Activated CD4-positive, CD25-positive, alpha-beta regulatory T cell treated with anti-CD3 and anti-CD28 coated beads, Interleukin-2, amount 50 U/mL, for 24 hours (primary cell): ENCODE results near the gene TCN2.
"Not testable (repeated sequence)": the region's sequence is repeated elsewhere in the genome, so short reads cannot be mapped to it uniquely, and the experiment has no call there.

Experiments used
- ATAC-seq, 2 donors: fragments of 150-1000 bp; cut with Tn5 transposase; one replicate each; pipeline ENCODE4 v1.10.0; 2021; ENCODE audit warnings: mild to moderate bottlenecking in 1 of 2, moderate library complexity in 1 of 2

Gene TCN2

DNA sequence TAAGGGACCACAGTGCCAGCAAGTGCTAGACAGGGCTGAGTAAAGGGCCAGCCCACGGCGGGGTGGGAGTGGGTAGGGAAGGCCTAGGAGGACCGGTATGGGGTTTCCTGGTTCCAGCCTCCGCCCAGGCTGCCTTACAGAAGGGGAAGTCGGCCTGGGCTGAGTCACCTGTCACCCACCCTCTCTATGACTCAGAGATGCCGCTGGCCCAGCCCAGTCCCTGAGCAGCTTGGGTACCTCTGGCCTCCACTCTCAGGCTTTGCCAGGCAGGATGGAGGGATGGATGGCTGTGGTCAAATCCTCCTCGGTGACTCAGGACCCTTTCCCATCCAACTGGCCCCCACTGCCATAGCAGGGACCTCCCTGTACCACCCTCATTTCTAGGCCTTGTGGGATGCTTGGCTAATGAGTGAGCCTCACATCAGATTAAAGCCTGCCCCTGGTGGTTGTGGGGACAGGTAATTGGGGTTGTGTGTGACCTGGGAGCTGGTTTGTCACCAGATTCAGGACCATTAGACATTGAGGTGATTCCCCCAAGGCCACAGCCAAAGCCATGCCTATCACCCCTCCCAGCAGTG lies 42.5 kb downstream of the TCN2 start:
- ATAC-seq = peak; percentile 99

DNA sequence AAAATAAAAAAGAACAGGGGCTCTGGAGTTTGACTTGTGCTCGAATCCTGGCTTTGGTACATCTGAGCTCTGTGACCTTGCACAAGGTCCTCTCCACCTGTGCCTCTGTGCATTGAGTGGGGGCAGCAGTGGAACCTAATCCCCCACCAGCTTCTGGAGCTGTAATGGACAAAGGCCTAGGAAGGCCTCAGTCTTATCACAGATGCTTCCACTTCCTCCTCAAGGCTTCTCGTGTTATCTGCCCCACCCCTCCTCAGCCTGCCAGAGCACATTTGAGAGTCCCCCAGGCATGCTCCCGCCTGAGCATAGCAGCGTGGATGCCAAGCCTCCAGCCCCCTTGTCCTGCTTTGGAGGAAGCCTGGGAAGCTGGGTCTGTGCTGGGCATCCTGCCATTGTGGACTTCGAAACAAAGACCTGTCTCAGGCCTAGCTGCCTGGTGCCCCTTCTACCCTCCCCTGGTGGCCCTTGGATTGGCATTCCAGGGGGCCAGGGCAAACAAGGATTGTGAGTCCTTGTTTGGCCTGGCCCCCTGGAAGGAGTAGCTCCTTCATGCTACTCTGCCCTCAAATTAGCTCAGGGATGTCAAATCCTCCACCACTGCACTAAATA lies 43.6 kb downstream of the TCN2 start:
- ATAC-seq = no peak

DNA sequence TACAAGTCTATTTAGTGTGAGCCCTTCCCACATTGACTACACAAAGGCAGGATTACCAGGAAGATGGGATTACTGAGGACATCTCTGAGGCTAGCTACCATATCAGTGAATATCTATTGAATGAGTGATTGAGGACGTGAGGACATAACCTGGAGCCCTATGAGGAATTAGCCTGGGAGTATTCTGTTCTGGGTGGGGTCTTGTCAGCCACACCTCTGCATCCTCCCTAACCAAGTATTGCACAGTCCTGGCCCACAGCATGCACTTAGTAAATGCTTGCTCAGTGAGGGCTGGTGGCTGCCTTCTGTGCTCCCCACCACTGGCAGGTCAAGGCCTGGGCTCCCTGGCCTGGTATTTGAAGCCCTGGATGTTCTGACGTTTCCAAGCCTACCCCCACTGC lies 45.9 kb downstream of the TCN2 start:
- no peak for ATAC-seq

DNA sequence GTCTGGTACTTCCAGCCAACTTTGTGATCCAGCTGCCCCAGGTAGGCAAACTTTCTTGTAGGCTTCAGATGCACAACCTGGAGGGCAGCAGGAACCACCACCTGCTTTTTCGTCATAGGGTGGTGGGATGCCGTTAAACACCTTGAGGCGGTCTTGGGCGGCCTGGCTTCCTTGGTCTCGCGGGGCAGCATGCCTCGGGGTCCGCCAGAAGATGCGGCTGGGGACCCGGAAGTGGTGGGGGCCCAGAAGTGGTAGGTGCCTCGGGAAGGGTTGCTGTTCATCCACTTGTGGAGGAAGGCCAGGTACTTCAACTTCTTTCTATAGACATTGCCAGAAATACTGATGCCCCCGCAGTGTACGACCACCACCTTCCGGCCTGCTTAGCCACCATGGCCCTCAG lies 47.4 kb downstream of the TCN2 start:
- ATAC-seq = no peak

DNA sequence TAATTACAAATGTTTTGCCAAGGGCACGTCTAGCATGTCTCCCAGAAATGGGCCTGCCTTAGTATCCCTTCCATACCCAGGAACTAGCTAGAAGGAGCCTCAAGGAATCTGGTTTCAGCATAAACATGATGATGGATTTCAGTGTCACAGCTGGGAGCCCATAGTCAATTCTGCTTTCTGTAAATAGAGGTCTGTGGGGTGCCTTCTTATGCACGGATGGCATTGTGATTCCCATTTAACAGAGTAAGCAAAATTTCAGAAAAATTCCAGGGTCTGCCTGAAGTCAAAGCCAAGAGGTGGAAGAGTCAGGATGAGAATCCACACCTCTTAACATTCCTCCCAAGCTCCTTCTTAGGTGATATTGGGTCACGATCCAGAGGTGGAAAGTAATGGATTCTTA lies 48.6 kb downstream of the TCN2 start:
- ATAC-seq = no peak

DNA sequence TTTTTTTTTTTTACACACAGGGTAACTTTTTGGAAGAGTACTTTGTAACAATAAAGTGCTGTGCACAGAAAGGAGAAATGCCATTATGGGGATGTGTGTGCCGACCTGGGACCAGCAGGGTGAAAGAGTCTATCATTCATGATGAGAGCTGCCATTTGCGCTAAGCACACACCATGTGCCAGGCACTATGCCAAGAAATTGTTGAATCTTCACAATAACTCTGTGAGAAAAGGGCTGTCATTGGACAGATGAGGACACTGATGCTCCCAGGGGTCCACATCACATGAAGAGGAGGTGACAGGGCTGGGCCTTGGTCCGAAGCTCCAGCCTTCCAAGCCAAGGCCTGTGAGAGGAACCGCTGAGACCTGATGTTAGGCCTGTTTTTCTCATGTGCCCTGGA lies 55.1 kb downstream of the TCN2 start:
- no peak for ATAC-seq

DNA sequence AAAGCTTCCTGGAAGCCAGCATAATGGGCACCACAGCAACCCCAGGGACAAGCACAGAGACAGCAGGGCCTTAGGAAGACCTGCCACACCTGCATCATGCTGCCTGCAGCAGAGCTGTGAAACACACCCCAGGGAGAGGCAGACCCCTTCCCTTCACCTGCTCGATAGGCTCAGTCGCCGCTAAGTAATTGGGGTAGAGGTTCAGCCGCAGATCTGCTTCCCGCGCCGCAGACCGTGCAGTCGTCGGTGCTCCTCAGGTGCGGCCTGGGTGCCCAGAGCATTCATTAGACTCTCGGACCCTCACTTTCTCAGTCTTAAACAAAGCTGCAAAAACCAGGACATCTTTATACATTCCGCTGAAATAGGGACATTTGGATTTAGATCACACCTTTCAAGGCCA lies 57.8 kb downstream of the TCN2 start:
- no peak for ATAC-seq

DNA sequence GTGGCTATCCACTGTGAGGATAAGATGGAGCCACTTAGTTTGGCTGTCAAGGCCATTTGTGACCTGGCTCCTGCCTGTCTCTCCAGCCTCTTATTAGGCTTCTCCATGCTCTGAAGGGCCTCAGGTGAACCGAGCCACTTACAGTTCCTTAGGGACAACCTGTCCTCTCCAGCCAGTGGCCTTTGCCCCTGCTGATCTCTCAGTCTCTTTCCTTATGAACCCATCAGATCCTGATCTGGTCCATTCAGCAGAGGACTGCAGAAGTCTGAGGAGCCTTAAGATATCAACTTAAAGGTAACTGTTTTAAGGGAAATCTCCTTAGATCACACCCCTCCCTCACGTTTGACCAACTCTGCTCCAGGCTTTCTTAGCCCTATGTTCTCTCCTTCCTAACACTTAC lies 58.3 kb downstream of the TCN2 start:
- ATAC-seq = no peak

DNA sequence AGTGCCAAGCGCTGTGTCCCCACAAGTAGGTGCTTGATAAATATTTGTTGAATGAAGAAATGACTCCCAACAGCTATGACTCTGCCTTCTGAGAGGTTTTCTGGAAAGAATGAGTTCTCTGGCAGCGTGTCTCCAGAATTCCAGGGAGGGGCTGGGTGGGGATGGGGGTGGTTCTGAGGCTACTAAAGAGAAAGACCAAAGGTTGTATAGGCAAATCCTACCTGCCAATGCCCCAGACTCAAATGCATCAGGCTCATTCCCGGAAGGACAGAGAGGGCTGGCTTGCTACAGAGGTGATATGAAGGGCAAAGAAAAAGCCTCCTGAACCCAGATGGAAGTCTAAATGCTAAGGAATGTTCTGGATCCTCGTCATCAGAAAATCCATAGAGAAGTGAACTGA lies 58.8 kb downstream of the TCN2 start:
- ATAC-seq = no peak

DNA sequence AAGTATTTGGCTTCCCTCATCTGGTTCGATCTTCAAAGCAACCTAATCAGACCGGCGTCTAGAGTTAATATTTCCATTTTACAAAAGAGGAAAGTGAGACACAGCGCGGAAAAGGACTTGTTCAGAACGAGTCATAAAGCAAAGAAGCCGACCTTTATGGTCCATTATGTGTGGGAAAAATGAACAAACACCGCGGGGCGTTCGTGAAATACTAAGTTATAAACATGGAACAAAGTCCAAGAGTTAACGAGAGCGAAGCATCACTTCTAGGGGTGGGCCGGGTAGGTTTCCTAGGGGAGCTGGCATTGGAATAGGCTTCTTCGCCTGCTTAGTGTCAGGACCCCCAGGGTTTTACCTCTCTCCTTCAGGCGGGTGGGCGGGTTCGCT lies 60.1 kb downstream of the TCN2 start:
- ATAC-seq = peak in 1 of 2 donors; percentile 3

DNA sequence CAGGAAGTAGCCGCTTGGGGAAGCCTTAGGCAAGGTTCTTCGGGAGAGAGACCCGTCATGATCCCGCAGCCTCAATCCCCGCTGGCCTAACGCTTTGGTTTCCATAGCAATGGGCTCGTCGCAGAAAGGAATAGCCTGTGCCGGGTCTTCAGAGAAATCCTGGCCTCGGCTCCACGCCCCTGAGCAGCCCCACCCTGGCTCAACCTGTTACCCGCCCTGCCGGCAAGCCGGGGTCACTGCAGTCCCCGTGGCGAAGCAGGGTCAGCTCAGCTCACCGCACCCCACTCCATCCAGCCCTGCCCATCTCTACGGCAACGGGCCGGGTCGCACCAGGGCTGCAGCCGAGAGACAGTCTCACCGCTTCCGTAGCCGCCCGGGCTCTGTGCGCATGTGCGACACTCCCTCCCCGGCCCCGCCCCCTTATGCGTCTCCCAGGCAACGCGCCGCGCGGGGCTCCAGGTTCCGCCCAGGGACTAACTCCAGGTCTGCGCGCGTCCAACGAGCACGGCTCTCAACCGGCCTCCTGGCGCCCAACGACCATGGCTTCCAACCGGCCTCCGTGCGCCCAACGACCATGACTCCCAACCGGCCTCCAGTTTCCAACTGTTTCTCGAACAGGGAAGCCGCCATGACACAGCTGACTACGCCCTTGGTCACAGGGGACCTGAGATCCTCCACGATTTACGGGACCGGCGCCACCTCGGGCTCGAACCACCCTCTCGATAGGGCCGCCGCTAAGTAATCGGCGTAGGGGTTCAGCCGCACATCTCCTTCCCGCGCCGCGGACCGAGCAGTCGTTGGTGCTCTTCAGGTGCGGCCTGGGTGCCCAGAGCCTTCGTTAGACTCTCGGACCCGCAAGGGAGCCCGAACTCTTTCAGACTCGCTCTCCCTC lies 60.8 kb downstream of the TCN2 start, which contains the start of gene DUSP18:
DUSP18 (minus strand) TSS at position 382 of the 892 bp plus-strand sequence. CDS start 3,872 bp downstream, outside the sequence.
- peak; percentile 90 to 92 for ATAC-seq

DNA sequence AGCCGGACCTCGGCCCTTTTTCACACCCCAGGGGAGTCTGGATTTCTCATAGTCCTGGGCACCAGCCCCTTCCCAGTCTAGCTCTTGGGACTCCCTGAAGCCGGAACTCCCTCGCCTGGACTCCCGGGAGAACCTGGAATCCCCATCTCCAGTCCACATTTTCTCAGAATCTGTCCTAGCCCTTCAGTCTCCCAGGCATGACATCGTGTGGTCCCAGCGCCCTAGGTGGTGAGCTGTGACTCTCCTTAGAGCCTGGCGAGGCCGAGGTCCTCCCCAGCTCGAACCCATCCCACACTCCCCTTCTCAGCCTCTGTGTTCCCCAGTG lies 61.4 kb downstream of the TCN2 start:
- ATAC-seq = no peak

DNA sequence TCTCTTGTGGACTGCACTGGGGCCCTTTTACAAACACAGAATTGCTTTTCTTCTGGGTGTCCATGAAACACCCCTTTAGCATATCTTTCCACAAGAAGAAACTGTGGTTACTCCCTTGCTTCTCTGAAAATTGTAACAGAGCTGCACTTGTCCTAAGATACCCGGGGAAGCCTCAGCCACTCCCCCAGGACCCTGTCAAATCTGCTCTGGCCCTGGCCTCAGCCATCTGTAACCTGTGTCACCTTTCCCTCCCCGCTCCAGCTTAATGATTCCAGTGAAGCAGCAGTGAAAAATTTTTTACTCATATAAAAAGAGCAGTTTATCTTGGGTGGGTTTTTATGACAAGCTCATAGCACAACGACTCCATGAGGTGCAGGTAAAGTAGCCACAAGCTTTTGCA lies 64.1 kb downstream of the TCN2 start:
- ATAC-seq = no peak

DNA sequence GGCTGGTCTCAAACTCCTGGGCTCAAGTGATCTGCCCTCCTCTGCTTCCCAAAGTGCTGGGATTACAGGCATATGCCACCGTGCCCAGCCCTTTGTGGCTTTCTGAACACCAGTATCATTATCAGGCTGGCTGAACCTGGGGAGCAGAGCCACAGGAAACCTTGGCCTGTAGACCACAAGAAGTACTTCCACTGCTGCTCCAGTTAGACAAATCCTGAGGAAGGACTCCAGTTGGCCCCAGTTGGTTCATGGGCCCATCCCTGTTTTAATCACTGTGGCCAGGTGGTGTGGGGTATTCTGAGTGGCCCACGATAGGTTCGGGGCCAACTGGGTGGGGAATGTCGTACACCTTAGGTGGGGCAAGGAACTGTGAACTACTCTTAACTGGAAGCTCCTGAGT lies 66.2 kb downstream of the TCN2 start:
- no peak for ATAC-seq

DNA sequence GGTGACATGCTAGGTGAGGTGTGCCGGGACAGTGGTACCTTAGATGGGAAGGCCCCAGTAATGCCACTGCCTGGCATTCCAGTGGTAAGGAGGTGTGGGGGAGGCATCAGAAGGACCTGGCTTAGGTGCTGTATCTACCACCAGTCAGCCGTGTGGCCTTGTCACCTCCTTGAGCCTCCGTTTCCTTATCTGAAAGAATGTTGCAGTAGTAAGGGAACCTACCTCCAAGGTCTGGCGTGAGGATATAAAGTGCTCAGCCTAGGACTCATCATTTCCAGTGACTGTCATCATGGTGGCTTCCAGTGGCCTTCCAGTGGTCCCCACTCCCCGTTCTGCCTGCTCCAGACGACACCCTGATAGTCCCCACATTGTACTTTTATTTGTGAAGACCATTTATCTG lies 67.5 kb downstream of the TCN2 start:
- ATAC-seq = no peak

DNA sequence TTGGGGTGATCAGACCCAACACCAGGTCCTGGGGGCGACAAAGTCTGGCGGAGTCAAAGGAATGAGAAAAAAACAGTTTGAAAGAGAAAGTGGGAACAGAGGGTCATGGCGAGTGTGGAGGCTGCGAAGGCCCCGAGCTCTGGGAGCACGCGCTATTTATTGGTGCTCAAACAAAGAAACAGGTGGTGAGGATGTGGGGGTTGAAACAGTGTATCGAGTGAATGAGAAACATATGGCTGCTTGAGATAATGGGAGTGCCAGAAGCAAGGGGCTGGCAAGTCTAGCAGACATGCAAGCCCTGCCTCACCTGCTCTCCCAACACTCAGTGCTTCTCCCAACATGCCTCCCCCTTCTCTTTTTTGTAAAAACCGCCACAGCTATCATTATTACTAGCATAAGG lies 68.5 kb downstream of the TCN2 start:
- no peak for ATAC-seq

DNA sequence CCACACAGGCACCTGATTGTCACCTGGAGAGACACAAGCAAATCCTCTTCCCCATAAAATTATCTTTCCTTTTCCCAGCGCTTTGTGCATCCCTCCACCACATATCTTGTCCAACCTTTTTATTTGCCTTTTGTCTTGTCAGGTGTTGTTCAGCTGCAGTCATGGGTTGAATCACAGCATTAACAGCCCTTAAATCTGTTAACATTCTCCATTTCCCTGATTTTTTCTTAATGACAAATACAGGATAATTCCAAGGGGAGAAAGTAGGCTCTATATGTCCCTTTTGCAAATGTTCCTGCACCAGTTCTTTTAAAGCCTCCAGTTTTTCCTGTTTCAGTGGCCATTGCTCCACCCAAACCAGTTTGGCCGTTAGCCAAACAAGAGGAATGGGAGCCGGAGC lies 69.6 kb downstream of the TCN2 start:
- ATAC-seq = not testable (repeated sequence)
